Smooth muscle cell of the brain vasculature (primary cell): ENCODE data around the gene CCDC194.

Source experiments
- DNase-seq: peaks from one replicate; pipeline ENCODE4 v3.0.0-alpha.2; 2012; ENCODE audit warnings: low read depth, low spot score

CCDC194 gene

GRCh38 chr19:17393914-17394313 is at the start of gene CCDC194:
Gene CCDC194 (minus strand): TSS chr19:17394196. CDS start chr19:17394158, 38 bp downstream.
- no peak for DNase-seq

- DNase-seq: no peak
These were observed 47.4 kb upstream of the CCDC194 start for GRCh38 chr19:17441241-17442021.

- DNase-seq: no peak
These were observed 42.9 kb upstream of the CCDC194 start for GRCh38 chr19:17436874-17437267.

- no peak for DNase-seq
These were observed 42.3 kb upstream of the CCDC194 start for GRCh38 chr19:17436094-17436873.

GRCh38 chr19:17435218-17435617 is 41.2 kb upstream of the CCDC194 start:
- DNase-seq: no peak

- no peak for DNase-seq
These were observed 37.4 kb upstream of the CCDC194 start for GRCh38 chr19:17431417-17431816.

GRCh38 chr19:17429641-17430113 is 35.7 kb upstream of the CCDC194 start:
- no peak for DNase-seq

GRCh38 chr19:17424743-17425365 is 30.9 kb upstream of the CCDC194 start:
- DNase-seq: no peak

GRCh38 chr19:17423429-17424208 is 29.6 kb upstream of the CCDC194 start:
- no peak for DNase-seq

GRCh38 chr19:17421942-17422341 is 27.9 kb upstream of the CCDC194 start:
- DNase-seq: no peak

- no peak for DNase-seq
These were observed 26.5 kb upstream of the CCDC194 start for GRCh38 chr19:17420475-17420924.

- peak; percentile 99 for DNase-seq
These were observed 25.9 kb upstream of the CCDC194 start, which contains the start of gene MVB12A for GRCh38 chr19:17419621-17420474. Gene MVB12A (plus strand): TSS chr19:17420047. CDS start chr19:17420136, 89 bp downstream.

GRCh38 chr19:17419154-17419620 is 25.2 kb upstream of the CCDC194 start:
- DNase-seq: no peak

GRCh38 chr19:17418710-17419109 is 24.7 kb upstream of the CCDC194 start:
- DNase-seq: no peak

- no peak for DNase-seq
These were observed 21.1 kb upstream of the CCDC194 start for GRCh38 chr19:17415121-17415520.

- no peak for DNase-seq
These were observed 20.1 kb upstream of the CCDC194 start for GRCh38 chr19:17414097-17414496.

GRCh38 chr19:17411801-17412200 is 17.8 kb upstream of the CCDC194 start:
- DNase-seq: no peak

- no peak for DNase-seq
These were observed 16.0 kb upstream of the CCDC194 start for GRCh38 chr19:17409990-17410389.

GRCh38 chr19:17406887-17407196 is 12.8 kb upstream of the CCDC194 start:
- DNase-seq: no peak
